HG03060 (cell line): ENCODE data around the gene GJD3.

Experiments used
- ATAC-seq: cut with Tn5 transposase; IDR thresholded peaks from one replicate; pipeline ENCODE4 v1.9.1; 2021; ENCODE audit warnings: low read depth, moderate number of reproducible peaks; ENCODE audit not compliant: unreplicated experiment

Gene GJD3

GRCh38 chr17:40352779-40353394 is 11.7 kb downstream of the GJD3 start:
- ATAC-seq, result no peak

- no peak for ATAC-seq
These were observed 12.2 kb downstream of the GJD3 start for GRCh38 chr17:40352237-40352778.

- ATAC-seq, result no peak
These were observed 12.9 kb downstream of the GJD3 start for GRCh38 chr17:40351359-40352236.

- ATAC-seq, result no peak
These were observed 13.7 kb downstream of the GJD3 start for GRCh38 chr17:40350689-40351358.

- no peak for ATAC-seq
These were observed 14.4 kb downstream of the GJD3 start for GRCh38 chr17:40349895-40350688.

GRCh38 chr17:40349477-40349894 is 15.1 kb downstream of the GJD3 start:
- no peak for ATAC-seq

- ATAC-seq, result no peak
These were observed 15.7 kb downstream of the GJD3 start for GRCh38 chr17:40348562-40349476.

GRCh38 chr17:40348136-40348504 is 16.4 kb downstream of the GJD3 start:
- ATAC-seq, result no peak

- no peak for ATAC-seq
These were observed 17.0 kb downstream of the GJD3 start for GRCh38 chr17:40347319-40348135.

- ATAC-seq, result no peak
These were observed 17.8 kb downstream of the GJD3 start for GRCh38 chr17:40346765-40347158.

- no peak for ATAC-seq
These were observed 18.4 kb downstream of the GJD3 start for GRCh38 chr17:40345994-40346764.

- no peak for ATAC-seq
These were observed 19.2 kb downstream of the GJD3 start for GRCh38 chr17:40345161-40345993.

GRCh38 chr17:40344421-40345160 is 19.9 kb downstream of the GJD3 start:
- ATAC-seq, result no peak

GRCh38 chr17:40343219-40344119 is 21.1 kb downstream of the GJD3 start:
- no peak for ATAC-seq

GRCh38 chr17:40342504-40343218 is 21.9 kb downstream of the GJD3 start:
- ATAC-seq, result no peak
